SIG-M5 treated with dmso at 0.1 percent for 504 hours (cell line): ENCODE results near the gene AVPR2.
A peak's percentile ranks its signal among the peaks of the same experiment; 100 is the strongest.

ENCODE experiments used
- DNase-seq: peaks from one replicate; lab custom pipeline; 2025; ENCODE audit not compliant: unreplicated experiment; lab: John Stamatoyannopoulos, UW

Gene AVPR2

GRCh38 chrX:153930011-153930910 lies 25.8 kb downstream of the AVPR2 start:
- no peak for DNase-seq

GRCh38 chrX:153931151-153931550 lies 26.7 kb downstream of the AVPR2 start:
- no peak for DNase-seq

DNA sequence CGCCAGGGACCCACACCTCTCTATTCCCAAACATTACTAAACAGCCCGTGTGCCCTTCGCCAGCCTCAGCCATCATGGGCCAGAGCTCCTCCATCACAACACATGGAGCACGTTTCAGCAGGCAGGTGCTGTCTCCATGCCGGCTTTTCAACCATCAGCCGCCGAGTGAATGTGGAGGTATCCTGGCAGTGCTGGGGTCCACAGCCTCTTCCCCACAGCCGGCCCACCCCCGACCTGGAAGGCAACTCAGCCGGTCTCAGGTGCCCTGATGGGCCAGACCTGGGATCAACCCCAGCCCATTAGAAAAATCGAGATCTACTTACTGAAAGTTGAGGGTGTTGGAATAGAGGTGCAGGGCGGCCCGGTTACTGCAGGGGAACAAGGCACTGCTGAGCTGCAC lies 27.3 kb downstream of the AVPR2 start:
- DNase-seq = no peak

DNA sequence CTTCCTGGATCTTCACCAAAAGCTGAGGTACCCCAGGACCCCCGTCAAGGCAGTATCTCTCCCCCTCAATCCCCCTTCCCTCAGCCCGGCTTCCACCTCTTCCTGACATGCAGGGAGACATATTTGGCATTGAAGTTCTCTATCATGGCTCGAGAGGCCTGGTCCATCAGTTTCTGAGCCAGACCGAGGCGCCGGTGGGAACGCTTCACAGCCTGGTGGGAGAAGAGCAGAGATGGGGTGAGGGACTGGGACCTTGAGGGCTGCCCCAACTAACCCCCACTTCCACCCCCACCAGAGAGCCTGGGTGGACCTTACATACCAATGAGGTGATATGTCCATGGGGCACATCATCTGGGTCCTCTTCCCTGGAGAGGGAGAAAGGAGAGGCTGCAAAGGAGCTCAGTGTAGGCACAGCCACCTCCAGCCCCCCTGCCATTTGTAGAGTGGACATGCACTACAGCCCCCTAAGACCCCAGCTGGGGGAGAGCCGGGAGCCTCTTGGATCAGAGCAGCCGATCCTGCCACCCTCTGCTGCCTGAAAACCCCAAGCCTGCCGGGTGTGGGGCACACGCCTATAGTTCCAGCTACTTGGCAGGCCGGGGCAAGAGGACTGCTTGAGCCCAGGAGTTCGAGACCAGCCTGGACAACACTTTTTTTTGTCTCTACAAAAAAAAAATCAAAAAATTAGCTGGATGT lies 27.9 kb downstream of the AVPR2 start:
- no peak for DNase-seq

DNA sequence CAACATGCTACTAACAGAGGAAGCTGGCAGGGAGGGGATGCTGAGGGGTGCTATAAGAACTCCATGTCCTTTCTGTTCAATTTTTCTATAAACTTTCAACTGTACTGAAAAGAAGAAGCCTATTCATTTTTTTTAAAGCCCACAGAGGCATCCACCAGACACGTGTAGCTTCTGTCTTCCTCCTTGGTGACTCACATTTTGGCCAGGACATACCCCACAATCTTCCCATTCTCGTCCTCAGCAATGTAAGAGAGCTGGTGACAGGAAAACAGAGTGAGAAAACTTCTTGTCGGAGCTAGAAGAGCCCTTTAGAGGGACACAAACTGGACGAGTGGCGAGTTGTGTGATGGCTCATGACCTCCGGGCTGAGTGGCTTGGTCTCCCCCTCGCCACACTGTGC lies 29.3 kb downstream of the AVPR2 start:
- no peak for DNase-seq

DNA sequence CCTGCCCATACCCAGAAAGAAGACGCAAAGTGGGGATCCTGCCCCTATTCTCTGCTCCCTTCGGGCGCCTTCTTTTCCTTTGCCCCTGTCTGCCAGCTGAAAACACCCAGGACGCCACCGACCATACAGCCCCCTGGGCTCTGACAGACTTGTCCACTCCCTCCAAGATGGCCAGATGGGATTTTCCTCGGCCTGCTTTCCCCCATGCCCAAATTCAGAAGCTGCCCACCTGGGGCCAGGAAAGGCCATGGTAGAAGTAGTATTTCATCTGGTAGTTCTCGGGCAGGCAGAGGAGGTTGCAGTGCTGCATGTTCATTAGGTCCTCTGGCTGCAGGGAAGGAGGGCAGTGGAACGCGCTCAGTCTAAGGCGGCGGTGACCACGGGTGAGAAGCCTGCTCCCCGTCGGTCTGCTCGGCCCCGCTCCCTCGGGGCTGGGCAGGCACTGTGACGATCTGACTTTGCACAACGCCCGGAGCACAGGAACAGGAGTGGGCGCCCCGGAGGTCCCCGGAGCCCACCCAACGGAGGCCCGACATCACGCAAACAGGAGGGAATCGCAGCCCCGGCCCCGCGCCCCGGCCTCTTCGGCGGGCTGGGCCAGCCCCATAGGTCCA lies 29.8 kb downstream of the AVPR2 start:
- DNase-seq = no peak

DNA sequence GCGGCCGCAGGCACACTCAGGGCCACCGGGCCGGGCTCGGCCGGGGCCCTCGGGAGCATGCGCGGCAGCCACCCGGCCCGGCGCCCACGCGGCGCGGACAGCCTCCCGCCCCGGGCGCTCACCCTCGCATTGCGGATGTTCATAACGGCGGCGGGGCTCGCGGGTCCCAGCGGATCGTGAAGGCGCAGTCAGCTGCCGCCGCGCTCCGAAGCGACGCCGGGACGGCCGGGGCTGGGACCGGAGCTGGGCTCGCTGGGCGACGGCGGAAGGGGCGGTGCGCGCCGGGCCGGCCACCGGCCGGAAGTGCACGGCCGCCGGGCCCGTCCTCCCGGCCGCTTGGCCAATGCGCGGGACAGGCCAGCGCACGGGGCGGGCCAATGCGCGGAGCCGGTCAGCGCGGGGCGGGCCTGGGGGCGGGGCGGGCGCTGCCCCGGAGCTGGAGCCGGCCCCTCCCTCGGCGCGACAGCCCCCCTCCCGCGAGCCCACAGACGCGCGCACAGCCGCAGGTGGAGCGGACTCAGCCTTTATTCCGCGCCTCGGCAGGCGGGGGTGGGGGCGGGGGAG lies 30.4 kb downstream of the AVPR2 start, which contains the start of gene NAA10:
TSS of gene NAA10 (minus strand) at position 276 of the 564 bp plus-strand sequence. CDS start at position 143, 133 bp downstream.
- peak; percentile 60 for DNase-seq

- no peak for DNase-seq
Observed at GRCh38 chrX:153935326-153935851, 30.9 kb downstream of the AVPR2 start.

DNA sequence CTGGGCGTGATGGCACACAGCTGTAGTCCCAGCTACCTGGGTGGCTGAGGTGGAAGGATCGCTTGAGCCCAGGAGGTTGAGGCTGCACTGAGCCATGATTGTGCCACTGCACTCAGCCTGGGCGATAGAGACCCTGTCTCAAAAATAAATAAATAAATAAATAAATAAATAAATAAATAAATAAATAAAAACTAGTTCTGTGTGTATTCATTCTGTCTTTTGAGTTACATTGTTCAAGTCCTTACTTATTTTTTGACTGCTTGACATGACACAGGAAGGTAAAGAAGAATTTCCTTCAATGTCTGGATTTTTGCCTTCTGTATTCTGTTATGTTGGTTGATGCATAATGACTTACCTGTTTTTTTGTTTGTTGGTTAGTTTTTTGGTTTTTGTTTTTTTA lies 32.6 kb downstream of the AVPR2 start:
- DNase-seq = no peak

GRCh38 chrX:153938226-153938786 lies 33.8 kb downstream of the AVPR2 start:
- DNase-seq = no peak

DNA sequence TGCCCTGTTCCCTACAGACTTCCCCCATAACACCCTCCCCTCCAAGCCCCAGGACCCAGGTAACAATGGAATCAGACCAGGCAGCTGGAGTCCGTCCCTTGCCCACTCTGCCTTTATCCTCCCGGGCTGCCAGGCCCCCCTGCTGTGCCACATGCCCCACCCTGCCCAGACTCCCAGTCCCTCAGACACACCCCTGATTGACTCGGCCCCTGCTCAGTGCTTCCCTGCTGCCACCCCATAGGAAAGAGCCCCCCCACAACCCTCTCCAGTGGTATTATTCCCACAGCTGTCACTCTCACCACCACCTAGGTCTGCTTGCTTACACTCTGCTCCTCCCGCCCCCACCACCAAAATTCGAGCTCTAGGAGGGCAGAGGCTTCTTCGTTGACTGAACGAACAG lies 35.1 kb downstream of the AVPR2 start:
- DNase-seq = no peak

- DNase-seq = no peak
Observed at GRCh38 chrX:153941336-153942252, 37.1 kb downstream of the AVPR2 start.

DNA sequence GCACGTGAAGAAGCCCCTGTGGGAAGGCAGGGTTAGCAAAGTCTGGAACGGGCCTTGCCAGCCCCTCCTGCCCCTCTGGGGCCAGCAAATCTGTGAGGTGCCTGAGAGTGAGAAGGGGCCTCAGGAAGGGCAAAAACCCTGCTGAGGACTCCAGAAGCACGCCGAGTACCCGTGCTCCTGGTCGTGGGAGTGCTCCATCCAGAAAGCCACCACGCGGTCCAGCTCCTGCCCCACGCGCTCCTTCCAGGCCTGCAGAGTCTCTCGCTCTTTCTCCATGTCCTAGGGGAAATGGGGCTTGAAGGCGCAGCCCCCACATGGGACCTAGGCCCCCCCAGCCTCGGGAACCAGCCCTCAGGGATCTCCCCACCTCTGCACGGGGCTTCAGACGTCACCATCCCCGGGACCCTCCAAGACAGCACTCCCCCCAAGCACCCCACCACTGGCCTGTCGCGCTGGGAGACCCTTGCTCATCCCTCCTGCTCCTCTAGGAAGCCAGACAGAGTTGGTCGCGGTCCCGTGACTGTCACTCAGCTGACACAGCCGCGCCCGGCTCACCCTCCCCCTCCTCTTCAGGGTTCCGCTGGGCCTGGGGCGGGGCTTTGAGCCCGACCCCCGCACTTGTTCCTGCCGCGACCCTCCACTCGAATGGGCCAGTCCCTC lies 39.8 kb downstream of the AVPR2 start, which contains the start of gene RENBP:
TSS of gene RENBP (minus strand) at position 504 of the 660 bp plus-strand sequence. CDS start at position 471, 33 bp downstream.
- no peak for DNase-seq

DNA sequence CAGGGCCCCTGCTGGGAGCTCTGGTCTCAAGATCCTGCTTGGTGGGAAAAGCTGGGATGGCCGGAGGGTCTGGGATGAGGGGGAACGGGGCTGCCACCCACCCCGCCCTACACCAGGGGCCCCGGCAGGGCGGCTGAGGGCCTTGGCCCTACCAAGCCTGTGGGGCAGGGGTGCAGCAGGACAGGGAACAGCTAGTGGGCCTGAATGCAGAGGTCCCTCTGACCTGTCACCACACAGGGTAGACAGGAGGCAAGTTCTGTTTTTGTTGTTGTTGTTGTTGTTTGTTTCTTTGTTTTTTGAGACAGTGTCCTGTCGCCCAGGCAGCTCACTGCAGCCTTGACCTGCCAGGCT lies 40.3 kb downstream of the AVPR2 start:
- DNase-seq = no peak

DNA sequence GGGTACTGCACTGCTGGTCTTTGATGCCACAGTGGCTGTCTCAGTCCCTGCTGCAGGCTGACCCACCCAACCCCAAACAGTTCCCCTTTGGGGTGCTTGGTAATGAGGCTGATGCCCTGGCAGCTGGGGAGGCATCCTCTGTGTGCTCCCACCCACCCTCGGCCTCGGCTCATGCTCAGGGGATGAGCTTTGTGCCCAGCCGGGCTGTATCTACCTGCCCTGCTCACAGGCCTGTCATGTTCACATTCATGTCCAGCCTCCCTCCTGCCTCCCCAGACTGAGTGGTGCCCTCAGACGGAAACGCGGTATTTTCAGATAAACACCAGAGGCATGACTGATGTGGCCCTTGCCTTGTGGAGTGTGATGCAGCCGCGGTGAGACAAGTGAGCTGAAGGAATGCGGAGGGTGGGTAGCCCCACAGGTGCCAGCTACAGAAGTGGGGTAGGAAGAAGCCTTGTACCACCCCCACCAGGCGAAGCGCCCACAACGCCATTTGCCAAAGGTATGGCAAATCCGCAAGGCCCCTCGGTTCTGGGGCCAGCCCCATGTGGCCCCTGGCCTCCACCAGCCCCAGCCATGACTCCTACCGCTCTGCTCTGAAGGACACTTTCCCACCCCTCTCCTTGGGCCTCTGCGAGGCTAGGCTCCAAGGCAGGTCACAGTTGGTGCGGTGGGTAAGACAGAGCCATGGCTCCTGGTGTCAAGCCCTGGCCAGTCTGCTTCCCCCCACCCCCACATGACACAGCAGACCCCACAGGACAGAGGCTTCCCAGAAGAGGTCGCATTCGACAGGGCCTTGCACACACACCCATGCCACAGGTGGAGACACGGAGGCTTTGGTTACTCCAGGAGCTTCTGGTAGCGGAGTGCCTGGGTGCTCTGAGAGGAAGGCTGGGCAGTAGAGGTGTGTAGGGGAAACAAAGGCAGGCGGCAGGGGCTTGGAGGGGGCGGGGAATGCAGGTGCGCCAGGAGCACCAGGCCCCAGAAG lies 41.8 kb downstream of the AVPR2 start:
- DNase-seq = no peak

- DNase-seq = peak; percentile 85
Observed at GRCh38 chrX:153947009-153947769, 42.7 kb downstream of the AVPR2 start.

GRCh38 chrX:153948002-153948466 lies 43.6 kb downstream of the AVPR2 start:
- no peak for DNase-seq
